GM19238 (cell line): Measurements from ENCODE around the gene UBA7.

ENCODE experiments used
- DNase-seq: peaks from one replicate; pipeline ENCODE4 v3.0.0; 2011; ENCODE audit warnings: low spot score; ENCODE audit not compliant: insufficient read length

UBA7 gene

DNA sequence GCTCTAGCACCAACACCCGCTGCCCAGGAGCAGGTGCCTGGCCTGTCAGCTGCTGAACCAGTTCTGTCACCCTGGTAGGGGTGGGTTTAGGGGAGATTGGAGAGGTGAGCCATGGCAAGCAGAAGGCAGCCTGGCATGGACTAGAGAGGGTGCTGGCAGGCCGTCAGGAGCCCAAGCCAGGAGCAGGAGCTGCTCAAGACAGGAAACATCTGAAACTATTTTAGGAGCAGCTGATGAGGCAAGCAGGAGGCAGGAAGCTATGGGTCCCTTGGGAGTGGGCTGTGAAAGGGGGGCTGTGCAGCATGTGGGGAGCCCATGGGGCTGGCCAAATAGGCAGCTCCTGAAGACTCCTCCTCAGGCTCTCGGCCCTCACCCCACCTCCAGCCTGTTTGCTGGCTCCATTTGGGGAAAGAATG is 8.4 kb downstream of the UBA7 start:
- DNase-seq: no peak

DNA sequence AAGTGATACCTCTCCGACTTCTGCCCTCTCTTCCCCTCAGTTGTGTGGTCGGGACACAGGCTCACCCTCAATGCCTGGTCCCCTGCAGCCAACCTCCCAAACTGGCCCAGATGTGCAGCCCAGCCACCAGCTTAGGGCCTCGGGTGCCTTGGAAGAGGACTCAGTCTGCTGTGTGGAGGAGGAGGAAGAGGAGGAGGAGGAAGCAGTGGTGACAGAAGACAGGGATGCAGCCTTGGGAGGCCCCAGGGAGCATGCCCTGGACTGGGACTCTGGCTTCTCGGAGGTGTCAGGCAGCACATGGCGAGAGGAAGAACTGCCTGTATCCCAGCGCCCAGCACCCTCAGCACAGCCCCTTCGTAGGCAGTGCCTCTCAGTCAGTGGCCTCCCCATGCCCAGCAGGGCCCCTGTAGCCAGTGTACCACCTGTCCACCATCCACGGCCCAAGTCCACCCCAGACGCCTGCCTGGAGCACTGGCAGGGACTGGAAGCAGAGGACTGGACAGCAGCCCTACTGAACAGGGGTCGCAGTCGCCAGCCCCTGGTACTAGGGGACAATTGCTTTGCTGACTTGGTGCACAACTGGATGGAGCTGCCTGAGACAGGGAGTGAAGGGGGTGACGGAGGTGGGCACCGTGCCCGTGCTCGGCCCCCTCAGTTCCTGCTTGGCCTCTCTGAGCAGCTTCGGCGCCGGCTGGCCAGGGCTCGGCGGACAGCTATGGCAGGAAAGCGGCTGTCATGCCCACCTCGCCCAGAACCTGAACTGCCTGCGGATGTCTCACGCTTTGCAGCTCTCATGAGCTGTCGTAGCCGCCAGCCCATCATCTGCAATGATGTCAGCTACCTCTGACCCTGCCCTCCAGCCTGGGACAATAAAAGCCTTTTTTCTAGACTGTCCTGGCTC is 9.4 kb downstream of the UBA7 start:
- DNase-seq: no peak

DNA sequence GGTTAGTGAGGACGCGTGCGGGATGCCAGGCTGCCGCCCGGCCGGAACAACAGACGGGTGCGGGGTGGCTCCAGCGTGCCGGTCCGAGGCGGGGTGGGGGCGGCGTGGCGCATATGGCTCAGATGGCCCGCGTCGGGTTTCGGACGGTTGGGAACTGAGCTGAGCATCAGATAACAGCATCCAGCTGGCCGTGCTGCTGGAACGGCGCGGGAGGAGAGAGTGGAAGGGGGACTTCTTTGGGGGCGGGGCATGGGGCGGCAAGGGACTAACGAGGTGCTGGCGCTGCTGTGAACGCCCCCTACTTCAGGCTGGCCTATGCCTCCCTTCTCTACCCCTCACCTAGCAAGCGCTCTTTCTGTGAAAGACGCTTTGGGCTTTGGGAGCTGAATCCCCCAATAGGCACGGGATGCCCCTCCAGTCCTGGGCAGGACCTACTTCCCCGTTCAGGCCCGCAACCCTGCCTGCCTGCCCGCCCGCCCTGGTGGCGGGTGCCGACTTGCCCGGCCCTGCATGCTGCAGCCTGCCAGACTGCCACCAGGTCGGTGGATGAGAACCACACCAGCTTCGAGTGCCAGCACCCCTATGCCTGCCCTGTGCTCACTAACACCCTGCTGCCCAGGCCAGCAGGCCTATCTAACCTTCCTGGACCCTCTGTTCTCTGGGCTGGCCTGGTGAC is 10.2 kb downstream of the UBA7 start:
- no peak for DNase-seq

DNA sequence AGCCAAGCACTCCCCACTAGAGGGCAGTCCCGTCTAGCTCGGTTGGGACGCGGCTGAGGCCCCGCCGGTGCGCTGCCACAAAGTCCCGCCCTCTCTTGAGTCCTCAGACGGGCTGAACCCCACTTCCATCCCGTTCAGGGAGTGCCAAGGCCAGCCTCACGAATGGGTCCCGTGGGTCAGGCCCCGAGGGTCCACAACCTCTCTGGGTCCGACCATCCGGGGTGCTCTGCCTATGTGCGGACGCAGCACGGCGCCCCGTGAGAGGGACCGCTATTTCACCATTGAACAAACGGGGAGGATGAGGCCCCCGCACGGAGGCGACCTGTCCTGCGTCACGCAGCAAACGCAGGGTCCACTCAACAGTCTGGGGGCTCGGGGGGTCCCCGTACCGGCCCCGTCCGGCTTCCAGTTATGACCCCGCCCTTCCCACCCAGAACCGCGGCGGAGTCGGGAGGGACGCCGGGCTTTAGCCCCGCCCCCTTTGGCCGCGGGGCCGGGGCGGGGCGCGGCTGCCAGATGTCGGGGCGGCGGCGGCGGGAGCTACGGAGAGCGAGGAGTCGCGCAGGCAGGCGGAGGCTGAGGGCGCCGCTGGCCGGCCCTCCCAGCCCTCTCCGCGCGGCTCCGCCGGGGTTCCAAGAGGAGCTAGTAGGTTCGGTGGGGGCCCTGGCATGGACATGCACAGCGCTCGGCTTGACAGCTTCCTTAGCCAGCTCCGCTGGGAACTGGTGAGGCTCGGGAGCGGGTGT is 10.9 kb downstream of the UBA7 start, which contains the start of gene INKA1:
TSS of gene INKA1 (plus strand) at position 543 of the 746 bp plus-strand sequence. CDS start at position 675, 132 bp downstream.
- DNase-seq: peak; percentile 92

DNA sequence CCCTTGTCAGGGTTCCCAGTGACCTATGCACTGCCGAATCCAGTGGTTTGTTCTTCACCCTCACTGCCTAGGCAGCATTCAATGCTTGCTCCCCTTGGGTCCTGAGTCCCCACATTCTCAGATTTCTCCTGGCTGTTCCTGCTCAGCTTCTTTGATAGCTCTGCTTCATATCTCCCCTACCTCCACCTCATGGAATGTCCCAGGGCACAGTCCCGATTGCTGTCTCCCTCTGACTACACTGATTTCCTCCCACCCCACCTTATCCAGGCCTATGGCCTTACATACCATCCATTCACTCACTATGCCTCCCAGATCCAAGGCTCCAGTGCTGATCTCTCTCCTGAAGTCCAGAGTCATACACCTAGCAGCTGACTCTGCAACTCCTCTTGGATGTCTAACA is 12.6 kb downstream of the UBA7 start:
- DNase-seq: no peak

DNA sequence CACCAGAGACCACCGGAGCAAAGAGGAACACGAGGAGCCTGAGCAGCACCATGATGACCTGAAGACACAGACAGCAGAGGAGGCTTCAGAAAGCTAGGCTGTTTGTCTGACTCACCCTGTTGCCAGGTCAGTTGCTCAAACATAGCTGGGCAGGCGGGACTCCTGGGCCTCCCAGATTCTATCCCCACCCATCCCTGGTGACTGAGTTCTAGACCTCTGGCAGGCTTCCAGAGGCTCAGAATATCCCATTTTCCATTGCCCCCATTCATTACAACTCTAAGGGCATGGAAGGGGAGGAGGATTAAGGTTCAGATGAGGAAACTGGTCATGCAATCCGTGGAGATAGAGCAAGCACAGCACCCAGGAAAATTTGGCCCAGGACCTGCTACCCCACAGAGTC is 14.0 kb downstream of the UBA7 start, which contains the start of gene CDHR4:
TSS of gene CDHR4 (minus strand) at position 113 of the 400 bp plus-strand sequence. CDS start at position 52, 61 bp downstream.
- no peak for DNase-seq

DNA sequence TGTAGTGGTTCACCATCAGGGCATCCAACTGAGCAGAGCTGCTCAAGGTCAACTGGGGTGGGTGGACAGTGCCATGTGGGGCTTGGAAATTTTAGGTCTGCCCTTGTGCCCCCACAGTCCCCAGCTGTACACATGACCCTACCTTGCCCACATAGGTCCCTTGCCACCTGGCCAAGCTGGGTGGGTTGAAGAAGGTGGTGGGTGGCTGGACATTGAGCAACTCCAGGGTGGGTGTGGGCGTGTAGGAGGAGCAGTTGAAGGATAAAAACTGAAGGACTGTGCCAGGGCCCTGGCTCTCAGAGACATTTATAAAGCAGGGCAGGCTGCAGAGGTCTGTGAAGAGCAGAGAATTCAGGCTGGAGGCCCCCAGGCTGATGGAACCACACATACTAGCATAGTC is 14.6 kb downstream of the UBA7 start:
- DNase-seq: no peak

DNA sequence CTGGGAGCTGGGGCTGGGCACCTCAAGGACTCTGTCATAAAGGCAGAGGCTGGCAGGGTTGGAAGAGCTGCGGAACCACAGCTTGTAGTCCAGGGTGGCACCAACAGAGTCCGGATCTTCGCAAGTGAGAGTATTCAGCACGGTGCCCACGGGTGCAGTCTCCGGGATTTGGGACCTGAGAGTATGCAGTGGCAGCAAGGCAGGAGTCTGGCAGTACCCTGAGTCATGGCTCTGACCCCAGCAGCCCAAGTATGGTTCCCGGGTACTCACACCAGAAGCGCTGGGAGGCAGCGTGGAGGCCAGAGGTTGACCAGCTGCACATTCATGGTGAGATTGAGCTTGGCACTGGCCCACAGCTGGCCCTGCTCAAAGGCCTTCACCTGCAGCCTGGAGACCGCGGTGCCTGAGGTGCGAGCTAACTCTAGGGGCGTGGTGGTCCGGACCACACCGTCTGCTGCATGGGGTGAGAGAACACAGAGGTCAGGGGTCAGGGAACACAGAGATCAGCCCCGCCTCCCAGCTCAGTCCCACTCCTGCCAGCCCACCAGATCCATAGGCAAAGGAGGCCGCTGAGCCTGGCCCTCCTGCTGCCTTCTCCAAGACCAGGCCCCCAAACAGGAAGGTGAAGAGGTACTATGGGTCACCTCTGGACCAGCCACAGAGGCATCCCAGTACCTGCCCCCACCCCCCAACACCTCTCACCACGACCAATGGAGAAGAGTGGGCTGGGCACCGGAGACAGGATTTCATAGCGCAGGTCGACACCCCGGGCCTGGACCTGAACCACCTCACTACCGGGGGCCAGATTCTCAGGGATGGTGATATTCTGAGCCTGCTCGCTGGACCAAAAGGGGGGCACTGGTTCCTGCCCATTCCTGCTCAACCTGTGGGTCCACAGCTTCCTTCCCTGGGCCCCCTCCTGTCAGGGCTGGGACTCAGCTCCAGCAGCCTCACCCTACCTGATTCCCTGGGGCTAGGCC is 18.5 kb downstream of the UBA7 start:
- DNase-seq: no peak

DNA sequence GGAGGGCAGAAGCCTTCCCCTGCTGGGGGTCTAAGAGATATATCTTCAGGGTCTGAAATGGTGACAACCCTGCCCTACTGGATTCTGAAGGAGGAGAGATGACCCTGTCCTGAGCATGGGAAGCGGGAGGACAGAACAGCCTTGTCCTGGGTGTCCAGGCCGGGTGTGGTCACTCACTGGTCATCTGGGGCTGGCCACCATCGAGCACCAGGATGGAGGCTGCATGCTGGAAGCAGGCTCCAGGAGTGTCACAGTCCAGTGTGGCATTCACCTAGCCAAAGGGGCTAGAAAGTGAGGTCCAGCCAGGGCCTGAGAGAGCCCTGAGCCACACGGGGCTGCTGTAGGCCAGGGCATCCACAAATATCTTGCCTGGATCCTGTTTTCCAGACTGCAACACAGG is 19.3 kb downstream of the UBA7 start:
- no peak for DNase-seq

DNA sequence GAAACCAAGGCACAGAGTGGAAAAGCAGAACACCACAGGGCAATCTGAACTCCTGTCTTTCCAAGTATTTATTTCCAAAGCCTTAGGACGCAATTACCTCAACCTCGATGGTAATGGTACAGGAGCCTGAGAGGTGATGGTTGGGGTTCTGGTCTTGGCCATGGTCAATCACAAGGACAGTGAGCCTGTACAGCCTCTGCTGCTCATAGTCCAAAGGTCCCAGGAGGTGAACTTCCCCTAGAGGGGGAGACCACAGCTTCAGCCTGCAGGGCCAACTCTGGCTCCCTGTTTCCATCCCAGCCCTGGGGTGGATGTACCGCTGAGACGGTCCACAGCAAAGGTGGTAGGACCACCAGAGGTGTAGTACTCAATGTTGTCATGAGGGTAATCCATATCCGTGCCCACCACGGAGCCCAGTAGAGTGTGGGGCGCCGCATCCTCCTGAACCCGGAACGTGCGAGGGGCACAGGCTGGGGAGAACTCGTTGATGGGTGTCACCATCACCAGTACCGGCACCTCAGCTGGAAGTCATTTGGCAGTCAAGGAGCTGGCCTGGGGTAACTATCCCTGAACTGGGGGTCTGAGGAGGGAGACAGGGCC is 20.2 kb downstream of the UBA7 start:
- no peak for DNase-seq

DNA sequence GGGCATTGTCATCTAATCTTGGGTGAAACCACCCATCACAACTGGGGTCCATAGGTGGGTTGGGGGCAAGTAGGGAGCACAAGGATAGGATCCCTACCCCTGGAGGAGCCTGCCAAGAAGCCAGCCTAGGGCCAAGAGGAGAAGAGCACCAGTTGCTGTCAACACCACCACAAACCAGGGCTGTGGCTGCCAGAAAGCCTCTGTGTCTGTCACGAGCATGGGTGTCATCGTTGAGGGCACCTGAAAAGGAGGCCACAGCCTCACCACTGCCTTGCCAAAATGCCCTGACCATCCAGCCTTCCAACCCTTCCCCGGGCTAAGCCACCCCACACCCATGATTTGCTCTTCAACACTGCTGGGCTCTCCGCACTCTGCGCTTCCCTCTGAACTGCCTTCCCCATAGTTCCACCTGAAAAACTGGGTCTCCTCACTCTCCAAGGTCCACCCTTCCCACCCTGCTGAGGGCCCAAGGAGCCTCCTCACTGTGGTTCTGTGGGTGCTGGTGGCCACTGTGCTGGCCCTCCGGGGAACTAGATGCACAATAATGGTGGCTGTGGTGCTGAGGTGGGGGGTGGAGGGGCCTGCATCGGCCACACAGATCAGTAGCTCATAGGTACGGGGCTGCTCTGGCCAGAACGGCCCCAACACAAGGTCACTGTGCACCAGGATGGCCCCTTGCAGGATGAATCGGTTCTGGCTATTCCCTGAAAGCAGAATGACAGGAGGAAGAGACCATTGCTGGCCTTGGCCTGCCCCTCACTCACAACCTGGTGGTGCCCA is 21.2 kb downstream of the UBA7 start:
- no peak for DNase-seq

DNA sequence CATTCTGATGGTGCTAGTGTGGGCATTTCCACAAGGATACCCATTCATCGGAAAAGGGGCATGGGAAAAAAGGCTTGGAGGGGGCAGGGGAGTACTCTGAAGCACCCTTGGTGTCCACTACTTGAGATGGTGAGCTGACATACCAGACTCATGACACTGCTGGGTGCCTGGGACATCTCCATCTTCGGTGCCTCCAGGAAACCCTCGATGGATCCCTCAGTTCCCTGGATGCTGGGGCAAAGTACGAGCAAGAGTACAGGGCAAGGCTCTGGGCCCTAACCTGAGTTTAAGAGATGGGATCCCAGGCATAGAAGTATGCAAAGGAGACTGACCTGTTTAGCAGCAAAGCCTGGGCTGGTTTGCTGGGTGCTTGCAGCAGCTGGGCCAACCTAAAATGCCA is 22.2 kb downstream of the UBA7 start:
- no peak for DNase-seq

DNA sequence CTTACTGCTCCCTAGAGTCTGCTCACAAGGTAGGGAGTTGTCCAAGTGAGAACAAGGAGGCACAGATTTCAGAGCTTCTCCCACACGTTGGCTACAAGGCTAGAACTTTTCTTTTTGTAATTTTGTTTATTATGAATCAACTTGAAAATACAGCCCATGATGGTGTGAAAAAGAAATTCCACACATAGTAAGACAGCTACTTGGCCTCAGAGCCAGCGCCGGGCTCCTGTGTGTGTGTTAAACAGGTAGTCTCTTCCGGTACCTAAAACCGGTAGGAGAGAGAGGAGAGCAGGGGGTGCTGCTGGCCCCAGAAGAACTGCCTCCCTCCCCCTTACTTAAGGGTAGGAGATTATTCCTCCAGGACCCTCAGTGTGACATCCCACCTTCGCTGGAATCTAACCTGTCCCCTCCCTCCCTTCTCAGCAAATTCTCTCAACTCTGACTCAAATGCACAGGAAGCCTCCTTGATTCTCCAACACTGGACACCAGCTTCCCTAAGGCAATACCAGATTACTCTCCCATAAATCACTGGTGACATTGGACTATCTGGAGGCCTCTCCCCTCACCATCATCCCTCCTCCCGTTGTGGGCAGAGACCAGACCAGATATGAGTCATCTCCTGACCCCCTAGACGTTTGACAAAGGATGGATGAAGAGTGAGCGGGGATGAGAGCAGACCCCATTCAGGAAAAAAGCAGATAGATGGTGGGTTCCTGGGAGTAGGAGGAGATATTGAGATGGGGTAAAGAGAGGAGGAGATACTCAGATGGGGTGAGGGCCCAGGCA is 22.9 kb downstream of the UBA7 start:
- DNase-seq: no peak

DNA sequence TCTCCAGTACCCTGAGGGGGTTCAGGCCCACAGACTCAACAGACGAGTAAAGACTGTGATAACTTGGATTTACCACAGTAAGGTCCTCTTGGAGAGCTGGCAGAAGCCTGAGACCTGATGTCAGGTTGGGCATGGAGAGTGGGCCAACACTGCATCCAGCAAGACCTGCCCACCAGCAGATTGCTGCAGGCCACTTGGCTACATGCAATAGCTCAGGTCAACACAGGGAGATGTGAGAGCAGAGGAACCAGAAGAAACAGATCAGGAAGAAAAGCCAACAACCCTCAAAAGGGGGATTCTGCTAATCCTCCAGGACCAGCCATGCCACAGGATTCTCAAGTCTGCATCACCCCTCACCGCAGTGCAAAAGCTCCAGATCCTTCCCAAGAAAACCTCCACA is 25.7 kb downstream of the UBA7 start:
- DNase-seq: no peak

DNA sequence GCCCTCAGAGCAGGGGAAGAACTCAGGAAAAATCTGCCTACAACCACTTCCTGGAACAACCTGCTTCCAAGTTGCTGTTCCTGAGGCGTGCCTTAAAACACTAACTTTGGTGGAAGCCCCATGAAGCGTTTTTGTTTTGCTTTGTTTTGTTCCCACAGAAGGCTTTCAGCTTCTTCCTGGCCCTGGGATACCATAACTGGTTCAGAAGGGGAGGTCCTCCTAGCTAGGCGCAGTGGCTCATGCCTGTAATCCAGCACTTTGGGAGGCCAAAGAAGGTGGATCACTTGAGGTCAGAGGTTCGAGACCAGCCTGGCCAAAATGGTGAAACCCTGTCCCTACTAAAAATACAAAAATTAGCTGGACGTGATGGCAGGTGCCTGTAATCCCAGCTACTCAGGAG is 26.2 kb downstream of the UBA7 start:
- DNase-seq: no peak

DNA sequence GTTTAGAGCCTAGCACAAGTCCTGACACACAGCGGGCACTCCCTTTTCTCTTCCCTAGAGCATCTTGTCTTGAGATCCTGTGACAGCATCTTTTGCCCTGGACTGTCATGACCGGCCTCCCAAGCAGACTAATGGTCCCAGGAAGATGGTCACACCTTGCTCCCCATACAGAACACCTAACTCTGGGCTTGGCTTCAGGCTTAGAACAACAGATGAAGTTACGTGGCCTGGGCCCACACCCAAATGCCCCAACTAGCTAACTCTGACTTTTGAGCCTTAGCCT is 26.6 kb downstream of the UBA7 start:
- no peak for DNase-seq

DNA sequence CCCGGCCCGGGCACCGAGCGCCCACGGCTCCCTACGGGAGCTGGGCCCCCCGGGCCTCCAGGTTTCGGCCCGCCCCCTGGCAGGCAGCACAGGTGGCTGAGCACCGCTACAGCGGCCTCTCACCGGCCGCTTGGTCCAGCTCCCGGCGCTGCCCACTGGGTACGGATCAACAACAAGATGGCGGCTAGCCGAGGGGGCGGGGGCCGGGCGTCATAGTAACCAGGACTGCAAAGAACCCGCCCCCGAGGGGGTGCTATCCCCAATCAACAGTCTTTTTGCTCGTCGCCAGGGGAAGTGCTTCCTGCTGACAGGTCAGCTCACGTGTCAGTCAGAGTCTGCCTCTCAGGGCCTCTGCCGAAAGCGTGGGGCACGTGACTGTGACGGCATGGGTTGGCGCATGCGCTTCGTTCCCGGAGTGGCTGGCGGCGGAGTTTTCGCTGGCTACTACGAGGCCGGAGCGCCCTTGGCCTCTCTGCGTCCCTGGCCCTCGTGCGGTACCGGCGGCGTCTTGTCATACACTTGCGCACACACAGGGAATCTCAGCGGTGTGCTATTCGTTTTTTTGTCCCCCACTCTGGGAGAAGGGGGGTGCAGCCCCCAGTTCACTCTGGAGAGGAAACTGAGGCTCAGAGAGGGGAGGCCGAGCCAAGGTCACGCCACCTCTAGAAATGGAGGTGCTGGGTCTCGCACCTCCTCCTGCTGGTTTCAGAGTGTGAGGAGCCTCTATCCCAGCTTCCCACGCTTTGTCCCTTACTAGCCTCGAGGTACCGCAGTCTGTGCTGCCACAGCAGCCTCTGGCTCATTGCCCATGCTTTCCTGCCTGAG is 27.2 kb downstream of the UBA7 start, which contains the start of gene IP6K1:
TSS of gene IP6K1 (minus strand) at position 186 of the 825 bp plus-strand sequence. CDS start 38,502 bp downstream, outside the sequence.
- peak; percentile 100 for DNase-seq
